Aorta (tissue), 5 donors: ENCODE data around the gene SMTNL2. TPM values are rescaled to one million over a fixed set of nuclear protein-coding genes. Genes with fewer than 3 reads are reported as not detected.

Experiments
- ATAC-seq: fragments of 200-7000 bp; cut with Tn5 transposase; one replicate; pipeline ENCODE4 v1.9.1; 2022; ENCODE audit warnings: moderate library complexity; ENCODE audit not compliant: low FRiP score
- DNase-seq, 2 donors: peaks; one replicate each; pipeline ENCODE4 v3.0.0-alpha.2; 2020
- H3K27ac ChIP-seq, 2 donors: one replicate each; pipeline ENCODE4 v1.5.1; 2013; ENCODE audit warnings: low read length in 2 of 2, mild to moderate bottlenecking in 2 of 2, moderate library complexity in 2 of 2, control low read depth in 1 of 2, inconsistent platforms in 1 of 2, low read depth in 1 of 2
- H3K27me3 ChIP-seq, 2 donors: one replicate each; pipeline ENCODE4 v1.6.1; 2013; ENCODE audit warnings: control low read depth in 1 of 2, low read length in 1 of 2, mild to moderate bottlenecking in 1 of 2, moderate library complexity in 1 of 2; ENCODE audit not compliant: insufficient read depth in 2 of 2, control insufficient read depth in 1 of 2
- H3K36me3 ChIP-seq, 2 donors: one replicate each; pipeline ENCODE4 v1.6.1; 2013; ENCODE audit warnings: control low read depth in 1 of 2, low read length in 1 of 2, mild to moderate bottlenecking in 1 of 2; ENCODE audit not compliant: insufficient read depth in 2 of 2, control insufficient read depth in 1 of 2
- H3K4me1 ChIP-seq, 2 donors: one replicate each; pipeline ENCODE4 v1.6.1; 2013; ENCODE audit warnings: low read length in 2 of 2, control low read depth in 1 of 2, mild to moderate bottlenecking in 1 of 2, moderate library complexity in 1 of 2; ENCODE audit not compliant: insufficient read depth in 2 of 2, control insufficient read depth in 1 of 2
- H3K4me3 ChIP-seq, 2 donors: one replicate each; pipeline ENCODE4 v1.5.1; 2013; ENCODE audit warnings: low read length in 2 of 2, control low read depth in 1 of 2, mild to moderate bottlenecking in 1 of 2
- H3K9me3 ChIP-seq: one replicate; pipeline ENCODE4 v1.6.1; 2013; ENCODE audit warnings: mild to moderate bottlenecking, low read length; ENCODE audit not compliant: control insufficient read depth
- WGBS, 2 donors: extraction: QIAGEN DNeasy Blood & Tissue Kit; methylation state at CpG; one replicate each; pipeline ENCODE4 v1.1.7; 2013; 5-methylcytosine and 5-hydroxymethylcytosine counted together
- intact Hi-C, 2 donors: fragments of 100-400 bp; cut with DNase I; formaldehyde crosslinking; loops; one replicate each; pipeline versions ENCODE4 v1.14.2 to v1.15.0; 2022
- long read RNA-seq, 2 donors: library from polyadenylated mRNA; unstranded; transcript quantifications; one replicate each; pipeline ENCODE4 v2.0.0, GENCODE V29; 2020 to 2021
- polyA plus RNA-seq, 2 donors: library from polyadenylated mRNA; stranded (reverse); fragments of 200-250 nt; gene quantifications; one replicate each; pipeline ENCODE4 v1.2.3, GENCODE V29; 2013
- total RNA-seq, 2 donors: library from RNA; stranded (reverse); fragmentation: NEBNext Ultra II Directional; extraction: Animal tissue kit (Norgen Biotek cat#: 25700); gene quantifications; one replicate each; pipeline ENCODE4 v1.2.1, GENCODE V29; 2021
- donor health status: healthy with polysubstance abuse.
- donor health status: Bipolar disorder and iron deficiency.
- donor health status: DM: no; HTN: no; CAD: no.
- donor health status: DM: no; HTN: no; CAD: no.
- donor health status: DM: yes; HTN: yes; CAD: no.

Gene SMTNL2
- 1 to 10 TPM in 1 of 2 donors, under 1 TPM in 1; 0.49 to 1.7 TPM for total RNA-seq
- not detected for polyA plus RNA-seq
- long read RNA-seq, donor 1, partial matches to known transcripts = 0 of 1 reads
- long read RNA-seq, donor 1, other reads (novel, unspliced or antisense) = 1 of 1 reads
- long read RNA-seq, donor 2, partial matches to known transcripts = 0 of 1 reads
- long read RNA-seq, donor 2, other reads (novel, unspliced or antisense) = 0 of 1 reads

DNA sequence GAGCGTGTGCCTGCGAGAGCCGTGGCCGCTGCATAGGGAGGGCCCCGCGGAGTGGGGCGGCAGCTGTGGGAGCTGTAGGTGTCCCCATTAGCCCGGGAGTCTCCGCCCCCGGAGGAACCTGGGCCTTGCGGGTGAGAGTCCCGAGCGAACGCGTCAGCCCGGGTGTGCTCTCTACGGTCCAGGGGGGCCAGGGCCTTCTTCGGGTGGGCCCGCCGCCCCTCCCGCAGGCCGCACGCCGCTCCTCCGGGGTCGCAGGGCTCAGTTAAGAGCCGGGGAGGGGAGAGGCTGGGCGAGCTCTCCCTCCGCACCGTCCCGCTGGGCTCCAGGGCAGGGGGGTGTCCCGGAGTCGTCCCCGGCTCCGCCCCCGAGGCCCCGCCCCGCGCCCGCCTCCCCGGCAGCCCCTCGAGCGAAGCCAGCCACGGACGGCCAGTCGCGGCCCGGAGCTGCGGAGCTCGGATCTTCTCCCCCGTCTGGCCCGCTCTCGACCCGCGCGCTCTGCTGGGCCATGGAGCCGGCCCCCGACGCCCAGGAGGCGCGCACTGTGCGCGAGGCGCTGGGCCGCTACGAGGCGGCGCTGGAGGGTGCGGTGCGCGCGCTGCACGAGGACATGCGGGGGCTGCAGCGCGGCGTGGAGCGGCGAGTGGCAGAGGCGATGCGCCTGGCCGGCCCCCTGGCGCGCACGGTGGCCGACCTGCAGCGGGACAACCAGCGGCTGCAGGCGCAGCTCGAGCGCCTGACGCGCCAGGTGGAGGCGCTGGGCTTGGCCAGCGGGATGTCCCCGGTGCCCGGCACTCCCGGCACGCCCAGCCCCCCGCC, at the start of gene SMTNL2:
Gene SMTNL2 (plus strand): TSS at position 429 of the 816 bp plus-strand sequence. CDS start 77 bp downstream, at position 506.
- Histone ChIP-seq H3K4me3 (peak within 1 kb of the TSS; percentile 15 to 17), H3K4me1 (no peaks in the 10 kb centered on the region), H3K27me3 (no peaks in the 10 kb centered on the region), H3K9me3 (no peaks in the 10 kb centered on the region), H3K27ac (no peak within 1 kb of the TSS), H3K36me3 (no peaks in the 10 kb centered on the region)
- intact Hi-C loops = no loop called here
- WGBS, 2 donors = 1% methylated on average over 83 to 100 of the region's 100 CpGs
- DNase-seq (peak; percentile 47 to 83), ATAC-seq (no peak)

DNA sequence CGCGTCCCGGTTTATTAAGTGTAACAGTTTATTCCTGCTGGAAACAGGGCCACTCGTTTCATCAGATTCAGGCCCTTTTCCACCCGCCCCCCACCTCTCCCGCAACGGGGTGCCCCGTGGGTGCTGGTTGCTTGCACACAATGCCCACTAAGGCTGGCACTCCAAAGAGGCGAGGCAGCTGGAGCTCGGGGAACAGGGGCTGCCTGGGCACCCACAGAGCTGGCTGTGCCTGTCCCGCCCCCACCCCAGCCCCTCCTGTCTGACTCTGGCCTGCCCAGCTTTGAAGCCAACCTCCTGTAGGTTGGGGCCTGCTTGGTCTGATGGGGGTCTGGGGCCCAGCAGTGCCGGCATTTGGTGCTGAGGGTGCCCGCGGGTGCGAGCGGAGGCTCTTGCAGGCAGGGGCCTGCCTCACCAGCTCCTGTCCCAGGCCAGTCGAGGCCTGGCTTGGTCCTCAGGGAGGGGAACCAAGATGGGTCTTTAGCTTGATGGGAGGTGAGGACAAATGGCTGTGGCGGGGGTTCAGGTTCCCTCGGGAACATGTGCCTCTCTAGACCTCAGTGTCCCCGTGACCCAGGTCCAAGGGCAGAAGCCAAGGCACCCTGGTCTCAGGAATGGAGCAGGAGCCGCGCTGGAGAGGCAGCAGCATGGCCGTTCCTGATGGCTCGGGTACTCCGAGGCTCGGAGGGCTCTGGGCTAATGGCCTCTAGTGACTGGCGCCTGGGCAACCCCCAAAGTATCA, 49.2 kb upstream of the SMTNL2 start:
- no peaks in the 10 kb centered on the region for H3K4me1 ChIP-seq
- DNase-seq = no peak

DNA sequence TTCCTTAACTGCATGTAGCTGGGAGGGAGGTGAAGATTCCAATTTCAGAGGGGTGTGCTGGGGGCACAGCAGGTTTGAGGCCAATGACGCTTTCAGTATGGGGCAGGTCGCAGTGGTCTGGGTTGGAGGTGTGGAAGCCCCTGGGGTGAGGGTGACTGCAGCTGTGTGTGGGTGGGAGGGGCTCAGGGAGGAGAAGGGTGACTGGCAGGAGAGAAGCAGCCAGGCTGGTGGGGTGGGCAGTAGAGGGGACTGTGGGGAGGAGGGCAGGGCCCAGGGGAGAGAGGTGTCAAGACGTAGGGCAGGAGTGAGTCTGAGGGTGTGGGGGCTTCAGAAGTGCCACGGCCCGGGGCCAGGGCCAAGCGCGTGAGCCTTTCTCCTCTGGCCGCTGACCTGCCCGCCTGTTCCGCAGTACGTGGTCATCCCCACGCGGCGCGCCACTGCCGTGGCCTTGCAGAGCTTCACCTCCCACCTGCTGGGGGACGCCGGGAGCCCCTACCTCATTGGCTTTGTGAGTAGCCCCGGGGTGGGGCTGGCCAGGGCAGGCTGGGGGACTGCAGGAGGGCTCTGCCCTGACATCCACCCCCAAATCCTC, 48.6 kb upstream of the SMTNL2 start:
- ATAC-seq (no peak), DNase-seq (no peak)
- 36 to 50% methylated on average over 14 to 19 of the region's 19 CpGs for WGBS, 2 donors
- H3K27me3 ChIP-seq = no peaks in the 10 kb centered on the region
- no peak overlapping the region for H3K27ac ChIP-seq
- no peaks in the 10 kb centered on the region for H3K4me1 ChIP-seq
- intact Hi-C loops = no loop called here
- H3K9me3 ChIP-seq = no peaks in the 10 kb centered on the region
- no peak overlapping the region for H3K4me3 ChIP-seq
- peaks cover 0 to 2% of the 10 kb centered on the region in 2 donors for H3K36me3 ChIP-seq

More for the DNA sequence above, 49.2 kb upstream of the SMTNL2 start:
- no peak for ATAC-seq
- no peak overlapping the region for H3K27ac ChIP-seq
- intact Hi-C loops = no loop called here
- H3K27me3 ChIP-seq = no peaks in the 10 kb centered on the region
- no peaks in the 10 kb centered on the region for H3K9me3 ChIP-seq
- H3K36me3 ChIP-seq = peaks cover 0 to 2% of the 10 kb centered on the region in 2 donors
- H3K4me3 ChIP-seq = no peak overlapping the region
- WGBS, 2 donors = 80 to 82% methylated on average over 27 of the region's 27 CpGs

DNA sequence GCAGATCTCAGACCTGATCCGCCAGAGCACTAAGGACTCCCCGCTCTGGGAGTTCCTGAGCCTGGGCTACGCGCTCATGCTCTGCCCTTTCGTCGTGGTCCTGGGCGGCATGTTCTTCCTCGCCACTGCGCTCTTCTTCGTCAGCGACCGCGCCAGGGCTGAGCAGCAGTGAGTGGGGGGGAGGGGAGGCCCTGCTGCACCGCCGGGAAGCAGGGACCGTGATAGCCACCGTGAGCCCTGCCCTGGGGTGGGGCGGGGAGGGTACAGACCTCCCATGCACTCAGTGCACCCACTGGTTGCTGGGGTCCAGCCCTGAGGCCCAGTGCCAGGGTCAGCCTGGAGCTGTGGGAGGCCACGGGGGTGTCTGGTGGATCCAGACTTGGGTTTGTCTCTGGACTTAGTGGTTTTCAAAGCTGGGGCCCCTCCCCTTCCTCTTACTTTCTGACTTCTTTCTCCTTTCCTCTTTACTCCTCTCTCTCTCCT, 48.0 kb upstream of the SMTNL2 start:
- H3K4me1 ChIP-seq = no peaks in the 10 kb centered on the region
- H3K9me3 ChIP-seq = no peaks in the 10 kb centered on the region
- H3K4me3 ChIP-seq = no peak overlapping the region
- H3K27me3 ChIP-seq = no peaks in the 10 kb centered on the region
- no peak for DNase-seq
- no peak overlapping the region for H3K27ac ChIP-seq
- intact Hi-C loops = no loop called here
- 15 to 39% methylated on average over 16 to 19 of the region's 19 CpGs for WGBS, 2 donors
- ATAC-seq = no peak
- peaks cover 0 to 2% of the 10 kb centered on the region in 2 donors for H3K36me3 ChIP-seq

DNA sequence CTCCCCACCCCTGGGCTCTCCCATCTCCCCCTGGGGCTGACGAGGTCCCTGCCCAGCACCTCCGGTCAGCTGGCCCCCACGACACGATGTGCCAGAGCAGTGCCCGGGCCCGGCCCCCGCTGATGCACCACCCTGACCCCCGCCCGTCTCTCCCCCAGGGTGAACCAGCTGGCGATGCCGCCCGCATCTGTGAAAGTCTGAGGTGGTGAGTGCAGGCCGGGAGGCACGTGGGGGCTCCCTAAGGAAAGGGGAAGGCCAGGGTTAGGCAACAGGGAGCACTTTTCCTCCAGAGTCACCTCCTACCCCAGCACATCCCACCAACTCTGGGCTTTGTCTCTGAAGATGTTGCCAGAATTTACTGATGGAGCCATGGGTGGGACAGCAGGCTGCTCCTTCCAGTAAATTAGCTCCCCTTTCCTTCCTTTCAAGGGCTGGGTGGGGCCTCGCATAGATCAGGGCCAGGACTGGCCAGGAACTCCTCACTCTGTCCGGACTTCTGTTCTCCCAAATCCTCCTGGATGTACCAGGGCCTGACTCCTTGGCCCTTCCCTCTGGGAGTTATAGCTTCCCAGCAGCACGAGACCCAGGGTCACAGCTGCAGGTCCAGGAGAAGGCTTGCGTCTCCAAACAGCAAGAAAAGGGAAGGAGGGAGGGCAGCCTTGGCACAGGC, 47.5 kb upstream of the SMTNL2 start:
- H3K27ac ChIP-seq = peak overlapping the region in 1 of 2 donors; percentile 30
- no peaks in the 10 kb centered on the region for H3K9me3 ChIP-seq
- H3K4me1 ChIP-seq = no peaks in the 10 kb centered on the region
- DNase-seq (no peak), ATAC-seq (peak; percentile 30)
- WGBS, 2 donors = 48 to 51% methylated on average over 18 of the region's 18 CpGs
- H3K27me3 ChIP-seq = no peaks in the 10 kb centered on the region
- H3K4me3 ChIP-seq = no peak overlapping the region
- intact Hi-C loops = no loop called here
- peaks cover 0 to 2% of the 10 kb centered on the region in 2 donors for H3K36me3 ChIP-seq

DNA sequence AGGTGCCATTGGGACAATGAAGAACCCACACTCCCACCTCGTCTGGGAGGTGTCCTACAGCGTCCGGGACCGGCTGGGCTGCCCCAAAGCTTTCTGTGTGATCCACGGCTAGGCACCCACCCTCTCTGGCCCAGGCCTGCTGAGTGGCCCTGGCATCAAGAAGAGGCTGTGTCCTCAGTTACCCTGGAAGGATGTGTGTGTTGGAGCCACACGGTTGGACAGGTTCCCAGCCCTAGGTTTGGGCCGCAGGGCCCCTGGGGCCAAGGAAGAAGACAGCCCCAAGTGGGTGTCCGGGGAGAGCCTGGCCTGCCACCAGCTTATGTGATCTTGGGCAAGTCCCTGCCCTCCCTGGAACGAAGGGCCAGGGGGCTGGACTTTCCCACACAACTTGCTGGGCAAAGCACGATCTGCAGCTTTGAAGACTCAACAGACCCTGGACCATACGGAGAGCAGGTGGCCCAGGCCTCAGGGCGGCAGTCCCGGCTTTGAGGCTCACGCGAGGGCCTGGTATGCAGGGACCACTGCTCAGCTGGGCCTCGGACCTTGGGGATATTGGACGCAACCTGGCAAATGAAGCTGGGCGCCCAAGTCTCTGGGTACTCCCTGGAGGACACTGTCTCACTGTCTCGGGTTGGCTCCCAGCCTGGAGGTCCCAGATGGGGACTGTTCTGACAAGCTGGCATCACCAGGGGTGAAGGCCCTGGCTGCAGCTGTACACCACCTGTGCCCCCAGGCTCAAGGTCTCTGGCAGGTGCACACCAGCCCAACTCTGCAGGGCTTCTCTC, 46.7 kb upstream of the SMTNL2 start:
- Histone ChIP-seq H3K27me3 (no peaks in the 10 kb centered on the region), H3K36me3 (peaks cover 0 to 2% of the 10 kb centered on the region in 2 donors), H3K9me3 (no peaks in the 10 kb centered on the region), H3K4me3 (no peak overlapping the region), H3K4me1 (no peaks in the 10 kb centered on the region), H3K27ac (peak overlapping the region in 1 of 2 donors; percentile 30)
- WGBS, 2 donors = 35 to 45% methylated on average over 19 of the region's 19 CpGs
- DNase-seq (no peak), ATAC-seq (no peak)
- intact Hi-C loops = no loop called here

DNA sequence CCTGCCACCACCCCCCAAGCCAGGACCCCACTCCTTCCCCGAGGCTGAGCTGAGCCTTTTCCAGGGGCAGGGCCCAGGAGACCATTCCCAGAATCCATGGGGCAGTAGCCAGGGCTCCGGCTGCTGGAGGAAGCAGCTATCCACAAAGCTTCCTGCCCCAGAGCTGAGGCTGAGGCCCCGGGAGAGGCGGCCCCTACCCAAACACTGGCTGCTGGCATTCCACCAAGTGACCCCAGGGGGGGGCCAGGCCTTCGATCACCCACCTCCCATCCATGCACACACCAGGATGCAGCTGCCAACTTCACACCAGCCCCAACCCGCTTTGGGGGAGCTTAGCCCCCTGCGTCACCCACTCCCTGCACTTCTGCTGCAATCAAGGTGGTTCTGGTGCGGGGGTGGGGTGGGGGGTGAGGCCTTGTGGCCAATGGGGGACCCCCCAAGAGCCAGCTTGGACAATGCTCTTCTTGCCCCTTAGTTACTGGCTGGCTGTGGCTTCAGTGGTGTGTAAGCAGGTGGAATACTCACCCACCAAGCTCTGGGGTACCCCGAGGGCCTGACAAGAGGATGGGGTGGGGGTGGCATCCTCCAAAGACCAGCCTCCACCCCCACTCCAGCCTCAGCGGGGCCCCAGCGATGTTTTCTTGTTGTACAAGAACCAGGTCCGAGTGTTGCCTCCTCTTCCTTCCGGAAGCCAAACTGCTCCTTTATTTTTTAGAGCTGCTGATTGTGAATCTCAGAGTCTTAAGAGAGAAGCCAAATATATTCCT, 45.9 kb upstream of the SMTNL2 start:
- intact Hi-C loops = no loop called here
- no peak overlapping the region for H3K27ac ChIP-seq
- no peaks in the 10 kb centered on the region for H3K9me3 ChIP-seq
- H3K27me3 ChIP-seq = no peaks in the 10 kb centered on the region
- H3K4me1 ChIP-seq = no peaks in the 10 kb centered on the region
- 70 to 74% methylated on average over 13 of the region's 13 CpGs for WGBS, 2 donors
- ATAC-seq (no peak), DNase-seq (no peak)
- H3K4me3 ChIP-seq = no peak overlapping the region
- peaks cover 0 to 2% of the 10 kb centered on the region in 2 donors for H3K36me3 ChIP-seq
